Measurements from ENCODE around the gene SMG9.

GRCh38 chr19:43779820-43780219 is 25.1 kb upstream of the SMG9 start:
- TF ChIP-seq CTCF (IDR thresholded peaks at IDR 0.05) (no peak), EP300 (IDR thresholded peaks at IDR 0.05) (no peak), POLR2A (IDR thresholded peaks at IDR 0.05) (no peak)

Measured in tibial nerve (tissue), 4 donors.